Measurements from ENCODE around the gene B9D2. TPM values are rescaled to one million over a fixed set of nuclear protein-coding genes. Genes with fewer than 3 reads are reported as not detected.
A peak's percentile ranks its signal among the peaks of the same experiment; 100 is the strongest.

The B9D2 gene
- total and polyA plus RNA-seq, 2 of the 4 experiments (the other 2 are of a cell fraction): 6.1 to 9.7 TPM

DNA sequence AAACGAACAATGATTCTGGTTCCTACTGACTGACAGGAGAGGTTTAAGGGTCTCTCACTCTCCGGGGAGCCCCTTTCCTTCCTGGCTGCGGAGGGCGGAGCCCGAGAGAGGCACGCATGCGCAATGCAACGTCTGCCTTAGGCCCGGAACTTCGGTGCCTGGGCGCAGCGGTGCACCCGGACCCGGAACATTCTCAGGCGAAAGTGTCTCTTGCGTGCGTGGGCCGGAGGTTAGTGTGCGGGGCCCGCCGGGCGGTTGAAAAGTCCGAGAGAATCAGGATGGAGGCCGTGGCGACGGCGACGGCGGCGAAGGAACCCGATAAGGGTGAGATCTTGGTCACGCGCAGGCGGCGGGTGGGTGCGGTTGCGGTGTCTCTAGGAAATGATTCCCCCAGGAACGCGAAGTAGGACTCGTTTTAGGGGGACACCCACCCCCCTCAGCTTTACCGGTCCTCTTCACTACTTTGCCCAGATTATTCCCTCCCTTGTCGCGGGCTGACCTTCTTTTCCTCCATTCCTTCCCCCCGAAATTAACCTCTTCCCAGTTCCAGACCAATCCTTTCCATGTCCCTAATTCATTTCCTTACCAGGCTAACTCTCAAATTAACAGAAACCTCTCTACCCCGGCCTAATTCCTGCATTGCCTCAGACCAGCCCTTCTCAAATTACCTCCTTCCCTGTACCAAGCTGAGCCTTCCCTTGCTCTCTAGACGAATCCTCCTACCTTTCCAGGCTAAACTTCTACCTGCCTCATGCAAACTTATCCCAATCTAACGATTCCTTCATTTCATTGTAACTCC, 53.7 kb downstream of the B9D2 start, which contains the start of gene CCDC97 (continued):
- no peak for TF ChIP-seq RFX5 (IDR thresholded peaks at IDR 0.05; ENCODE audit: low read depth, low read length)

DNA sequence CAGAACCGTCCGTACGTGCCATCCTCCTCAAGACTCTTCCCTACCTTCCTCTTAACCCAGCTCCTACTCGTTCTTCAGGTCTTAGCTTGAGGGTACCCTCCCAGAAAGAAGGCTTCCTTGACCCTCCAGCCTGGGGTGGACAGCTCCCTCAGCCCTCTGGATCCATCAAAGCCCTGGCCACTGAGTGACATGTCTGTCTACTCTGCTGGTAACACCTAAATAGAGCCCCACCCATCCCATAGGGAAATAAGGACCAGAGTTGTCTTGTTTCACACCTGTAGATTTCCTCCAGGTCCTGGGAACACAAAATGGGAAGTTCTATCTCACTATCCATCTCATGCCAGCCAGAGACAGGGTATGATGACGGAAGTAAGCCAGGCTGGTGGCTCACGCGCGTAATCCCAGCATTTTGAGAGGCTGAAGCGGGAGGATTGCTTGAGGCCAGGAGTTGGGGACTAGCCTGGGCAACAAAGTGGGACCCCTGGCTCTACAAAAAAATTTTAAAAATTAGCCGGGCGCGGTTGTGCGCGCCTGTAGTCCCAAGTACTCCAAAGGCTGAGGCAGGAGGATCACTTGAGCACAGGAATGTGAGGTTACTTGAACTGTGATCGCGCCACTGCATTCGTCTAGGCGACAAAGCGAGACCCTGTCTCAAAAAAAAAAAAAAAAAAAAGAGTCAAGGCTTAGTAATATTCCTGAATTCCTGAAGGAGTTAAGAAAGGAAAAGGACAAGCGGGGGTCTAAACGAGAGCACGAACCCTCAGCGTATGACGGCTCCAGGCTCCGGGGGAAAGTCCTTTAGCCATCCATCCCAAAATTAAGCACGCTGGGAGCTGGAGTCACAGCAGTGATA, 54.5 kb downstream of the B9D2 start:
- Histone ChIP-seq H3K79me1 (ENCODE audit: low read depth in 1 of 2, low read length in 2 of 2) (peaks cover 16 to 52% of the 10 kb centered on the region in 2 experiments; a peak in 3 of 4 replicates), H3K56ac (ENCODE audit: extremely low read depth, insufficient read depth, low read length) (peak overlapping the region; percentile 99), H3K36me3 (ENCODE audit: control insufficient read depth, insufficient read depth, low read length) (peaks cover 43% of the 10 kb centered on the region), H3K23ac (ENCODE audit: low read depth, low read length) (peak overlapping the region; percentile 100), H3K27me3 (ENCODE audit: control insufficient read depth, insufficient read depth, low read length) (no peaks in the 10 kb centered on the region), H3K4me2 (ENCODE audit: low read depth, low read length) (peak overlapping the region; percentile 88), H4K8ac (ENCODE audit: low read depth in 2 of 2, low read length in 2 of 2) (peak overlapping the region; percentile 97 to 98), H2AK9ac (replicated peaks; ENCODE audit: low read depth, low read length, poor library complexity) (peak overlapping the region; percentile 95), H2BK5ac (ENCODE audit: low read depth, low read length, poor library complexity, severe bottlenecking) (peak overlapping the region; percentile 93), H2BK15ac (ENCODE audit: low read depth, low read length) (peak overlapping the region; percentile 63; the same call in 2 of the 3 replicates), H2AFZ (replicated peaks; ENCODE audit: low read length, poor library complexity) (peak overlapping the region; percentile 97), H4K5ac (ENCODE audit: low read depth, low read length) (peak overlapping the region; percentile 97), H3K4ac (ENCODE audit: low read depth, low read length) (peak overlapping the region; percentile 100), H3K9ac (ENCODE audit: low read depth, low read length) (peak overlapping the region; percentile 100), H3K14ac (replicated peaks; ENCODE audit: low read depth, low read length) (peak overlapping the region; percentile 100), H3K4me3 (ENCODE audit: insufficient read depth, low read depth, low read length) (peak overlapping the region; percentile 72), H3K9me1 (ENCODE audit: insufficient read depth, low read length) (no peaks in the 10 kb centered on the region; the same call in none of the 2 replicates), H2AK5ac (ENCODE audit: low read depth, low read length) (peak overlapping the region; percentile 33), H4K20me1 (ENCODE audit: insufficient read depth, low read length) (peaks cover 22% of the 10 kb centered on the region; the same call in 1 of the 2 replicates), H3K18ac (ENCODE audit: low read depth, low read length) (peak overlapping the region; percentile 96), H3K27ac (ENCODE audit: insufficient read depth, low read length) (peak overlapping the region; percentile 96), H2BK120ac (ENCODE audit: low read depth, low read length) (peak overlapping the region; percentile 91), H3K4me1 (ENCODE audit: control insufficient read depth, insufficient read depth, low read length) (peaks cover 7% of the 10 kb centered on the region), H4K91ac (ENCODE audit: insufficient read depth, low read depth, low read length) (peak overlapping the region; percentile 94), H3K9me3 (ENCODE audit: control insufficient read depth, insufficient read depth, low read length) (no peaks in the 10 kb centered on the region), H2BK20ac (ENCODE audit: low read depth, low read length) (peak overlapping the region; percentile 72; the same call in 1 of the 2 replicates)
- dilution Hi-C loops (cut with HindIII; ENCODE audit: low sequenced_read_pairs, unreplicated experiment): no loop called here
- peak; percentile 1; the same call in 1 of the 2 replicates for ATAC-seq (ENCODE audit: low read depth)
- no peak for DNase-seq
- in situ Hi-C loops (cut with MboI; ENCODE audit: low sequenced_read_pairs): no loop called here
- TF ChIP-seq, protein P1, sequence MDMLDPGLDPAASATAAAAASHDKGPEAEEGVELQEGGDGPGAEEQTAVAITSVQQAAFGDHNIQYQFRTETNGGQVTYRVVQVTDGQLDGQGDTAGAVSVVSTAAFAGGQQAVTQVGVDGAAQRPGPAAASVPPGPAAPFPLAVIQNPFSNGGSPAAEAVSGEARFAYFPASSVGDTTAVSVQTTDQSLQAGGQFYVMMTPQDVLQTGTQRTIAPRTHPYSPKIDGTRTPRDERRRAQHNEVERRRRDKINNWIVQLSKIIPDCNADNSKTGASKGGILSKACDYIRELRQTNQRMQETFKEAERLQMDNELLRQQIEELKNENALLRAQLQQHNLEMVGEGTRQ (IDR thresholded peaks at IDR 0.05; ENCODE audit: low read depth, low read length): no peak
- TF ChIP-seq MXI1 (IDR thresholded peaks at IDR 0.05; ENCODE audit: borderline replicate concordance, low read depth, low read length) (no peak), FOS (IDR thresholded peaks at IDR 0.05; ENCODE audit: low read depth, low read length) (no peak), RCOR1 (IDR thresholded peaks at IDR 0.05; ENCODE audit: insufficient replicate concordance, low read length) (no peak), RAD21 (IDR thresholded peaks at IDR 0.05; ENCODE audit: low read length) (no peak)
- ChIA-PET CTCF (interaction anchor here (0.6 to 1.8 kb wide), 8 partner anchors 11 to 124 kb away, joined by 3 to 8 read pairs (median 4); no protein-coding TSS in a partner anchor), POLR2A (ENCODE audit: unreplicated experiment) (interaction anchor here (0.7 kb wide), 1 partner anchor 23 kb away, joined by 3 read pairs; no protein-coding TSS in a partner anchor)
- 47% methylated on average over 3 of the region's 26 CpGs; no CpG with 5 or more reads in 1 of the 2 experiments for WGBS, 2 experiments (ENCODE audit: extremely low coverage in 2 of 2, insufficient read length in 1 of 2)
- TSS peak; percentile 50 for BruUV-seq (replicated peaks)
- intact Hi-C loops (cut with micrococcal nuclease): loop anchor here (1.0 to 5.0 kb wide), 4 partner anchors 43 to 335 kb away; partner anchors contain the start of genes AXL and HNRNPUL1

Data from IMR-90 (cell line).